Thyroid gland (tissue), 4 donors: ENCODE data around the gene NDUFAF8. TPM values are rescaled to one million over a fixed set of nuclear protein-coding genes. Genes with fewer than 3 reads are reported as not detected.
A peak's percentile ranks its signal among the peaks of the same experiment; 100 is the strongest.

ENCODE experiments used
- DNase-seq, 2 donors: peaks; one replicate each; pipeline ENCODE4 v3.0.0-alpha.2; 2019
- H3K27ac ChIP-seq, 3 donors: fragments of 200-600 bp; sonication (generic); 1 replicate in 2 of 3; 2 replicates in 1 of 3; pipeline ENCODE4 v1.5.1; 2016 to 2019; ENCODE audit warnings: mild to moderate bottlenecking in 1 of 3, moderate library complexity in 1 of 3
- H3K27me3 ChIP-seq: fragments of 200-600 bp; sonication (generic); one replicate; pipeline ENCODE4 v1.5.1; 2019
- H3K36me3 ChIP-seq, 2 donors: fragments of 200-600 bp; sonication (generic); one replicate each; pipeline ENCODE4 v1.5.1; 2016 to 2019
- H3K4me1 ChIP-seq, 2 donors: fragments of 200-600 bp; sonication (generic); one replicate each; pipeline ENCODE4 v1.5.1; 2017 to 2019
- H3K4me3 ChIP-seq, 3 donors: fragments of 200-600 bp; sonication (generic); replicated peaks in 1 of 3; 1 replicate in 2 of 3; 2 replicates in 1 of 3; pipeline ENCODE4 v1.5.1; 2016; ENCODE audit warnings: mild to moderate bottlenecking in 1 of 3
- H3K9me3 ChIP-seq: fragments of 200-600 bp; sonication (generic); one replicate; pipeline ENCODE4 v1.5.1; 2017
- CTCF ChIP-seq, 6 experiments: fragments of 200-600 bp in 3 of 6; fragments of 450-650 bp in 3 of 6; sonication (generic) in 3 of 6; IDR thresholded peaks; one replicate each; pipeline ENCODE4 v1.5.1; 2016 to 2019; ENCODE audit warnings: antibody characterized with exemption in 6 of 6, mild to moderate bottlenecking in 2 of 6, inconsistent platforms in 1 of 6, moderate library complexity in 1 of 6
- POLR2A ChIP-seq, 2 donors: fragments of 450-650 bp; IDR thresholded peaks; one replicate each; pipeline ENCODE4 v1.6.1; 2017; ENCODE audit warnings: antibody characterized with exemption in 2 of 2, mild to moderate bottlenecking in 2 of 2, moderate library complexity in 1 of 2
- WGBS, 2 donors: methylation state at CpG; one replicate each; pipeline ENCODE4 v1.1.5; 2017; 5-methylcytosine and 5-hydroxymethylcytosine counted together
- intact Hi-C: fragments of 100-400 bp; cut with DNase I; formaldehyde crosslinking; loops from one replicate; pipeline ENCODE4 v1.15.1; 2023
- total RNA-seq, 4 donors: library from RNA; depleted of rRNA; stranded (reverse); fragments of >200 nt; gene quantifications; one replicate each; pipeline ENCODE4 v1.2.3, GENCODE V29; 2016

Gene NDUFAF8
- total RNA-seq, 4 donors from 2014 or later: 17.0 to 107 (median 53.7) TPM

- peaks cover 21 to 27% of the 10 kb centered on the region in 2 donors for H3K36me3 ChIP-seq
Measured at GRCh38 chr17:81252987-81253329, 13.8 kb downstream of the NDUFAF8 start.

GRCh38 chr17:81253358-81254131 is 14.4 kb downstream of the NDUFAF8 start:
- DNase-seq: peak; percentile 40 to 43
- whole genome bisulfite sequencing, 2 donors: 64 to 66% methylated on average over 19 of the region's 19 CpGs
- no peak overlapping the region for H3K4me3 ChIP-seq
- TF ChIP-seq CTCF (IDR thresholded peaks at IDR 0.05): peak; percentile 63 to 97 (median 79)
- no peak for TF ChIP-seq POLR2A (IDR thresholded peaks at IDR 0.05)
- no peaks in the 10 kb centered on the region for H3K9me3 ChIP-seq
- peaks cover 31 to 33% of the 10 kb centered on the region in 2 donors for H3K4me1 ChIP-seq
- H3K27me3 ChIP-seq: no peaks in the 10 kb centered on the region
- H3K36me3 ChIP-seq: peaks cover 21 to 27% of the 10 kb centered on the region in 2 donors
- intact Hi-C loops: loop anchor here (2.0 to 5.0 kb wide), 2 partner anchors 229 to 349 kb away; no protein-coding TSS in a partner anchor
- H3K27ac ChIP-seq: peak overlapping the region in 2 of 3 donors; percentile 98 to 99

More at GRCh38 chr17:81252987-81253329, 13.8 kb downstream of the NDUFAF8 start:
- H3K27ac ChIP-seq: no peak overlapping the region
- H3K27me3 ChIP-seq: no peaks in the 10 kb centered on the region
- TF ChIP-seq CTCF (IDR thresholded peaks at IDR 0.05) (no peak), POLR2A (IDR thresholded peaks at IDR 0.05) (no peak)
- H3K4me1 ChIP-seq: peaks cover 31 to 33% of the 10 kb centered on the region in 2 donors
- H3K9me3 ChIP-seq: no peaks in the 10 kb centered on the region
- no peak for DNase-seq
- intact Hi-C loops: loop anchor here (2.0 to 5.0 kb wide), 2 partner anchors 230 to 349 kb away; no protein-coding TSS in a partner anchor
- no peak overlapping the region for H3K4me3 ChIP-seq
- WGBS, 2 donors: 71 to 84% methylated on average over 10 to 14 of the region's 15 CpGs

GRCh38 chr17:81254955-81255717 is 16.0 kb downstream of the NDUFAF8 start:
- Histone ChIP-seq H3K4me3 (no peak overlapping the region), H3K27ac (peak overlapping the region; percentile 90 to 99 (median 98)), H3K27me3 (no peaks in the 10 kb centered on the region), H3K9me3 (no peaks in the 10 kb centered on the region), H3K36me3 (peaks cover 34 to 35% of the 10 kb centered on the region in 2 donors), H3K4me1 (peaks cover 31 to 33% of the 10 kb centered on the region in 2 donors)
- intact Hi-C loops: loop anchor here (5.0 kb wide), 1 partner anchor 347 kb away; no protein-coding TSS in a partner anchor
- 11 to 26% methylated on average over 24 to 30 of the region's 35 CpGs for WGBS, 2 donors
- DNase-seq: peak; percentile 99
- TF ChIP-seq CTCF (IDR thresholded peaks at IDR 0.05) (peak; percentile 16 to 79 (median 60)), POLR2A (IDR thresholded peaks at IDR 0.05) (peak in 1 of 2 donors; percentile 79)

- intact Hi-C loops: no loop called here
- Histone ChIP-seq H3K27ac (peak overlapping the region; percentile 95 to 99 (median 98)), H3K4me1 (peaks cover 31 to 33% of the 10 kb centered on the region in 2 donors), H3K27me3 (no peaks in the 10 kb centered on the region), H3K36me3 (peaks cover 30 to 36% of the 10 kb centered on the region in 2 donors), H3K4me3 (no peak overlapping the region), H3K9me3 (no peaks in the 10 kb centered on the region)
- TF ChIP-seq CTCF (IDR thresholded peaks at IDR 0.05): no peak
- no peak for TF ChIP-seq POLR2A (IDR thresholded peaks at IDR 0.05)
- WGBS, 2 donors: 79 to 82% methylated on average over 10 to 12 of the region's 12 CpGs
- peak; percentile 28 to 36 for DNase-seq
Measured at GRCh38 chr17:81256616-81257015, 17.5 kb downstream of the NDUFAF8 start.
